Activated naive CD4-positive, alpha-beta T cell treated with anti-CD3 and anti-CD28 coated beads, Interleukin-2, amount 50 U/mL, for 24 hours (primary cell): Measurements from ENCODE around the gene IP6K1.
"Not testable (repeated sequence)": the region's sequence is repeated elsewhere in the genome, so short reads cannot be mapped to it uniquely, and the experiment has no call there.

ENCODE experiments used
- H3K27ac Mint-ChIP-seq: one replicate; pipeline ENCODE4 v1.8.0; 2021; ENCODE audit warnings: mild to moderate bottlenecking, mixed read lengths
- H3K27me3 Mint-ChIP-seq: one replicate; pipeline ENCODE4 v1.8.0; 2021; ENCODE audit warnings: mixed read lengths
- H3K36me3 Mint-ChIP-seq: one replicate; pipeline ENCODE4 v1.8.0; 2021; ENCODE audit warnings: mixed read lengths
- H3K4me1 Mint-ChIP-seq: one replicate; pipeline ENCODE4 v1.8.0; 2021; ENCODE audit warnings: mixed read lengths
- H3K4me3 Mint-ChIP-seq: one replicate; pipeline ENCODE4 v1.8.0; 2021; ENCODE audit warnings: mild to moderate bottlenecking, mixed read lengths
- H3K9me3 Mint-ChIP-seq: one replicate; pipeline ENCODE4 v1.8.0; 2021; ENCODE audit warnings: mixed read lengths

Gene IP6K1

DNA sequence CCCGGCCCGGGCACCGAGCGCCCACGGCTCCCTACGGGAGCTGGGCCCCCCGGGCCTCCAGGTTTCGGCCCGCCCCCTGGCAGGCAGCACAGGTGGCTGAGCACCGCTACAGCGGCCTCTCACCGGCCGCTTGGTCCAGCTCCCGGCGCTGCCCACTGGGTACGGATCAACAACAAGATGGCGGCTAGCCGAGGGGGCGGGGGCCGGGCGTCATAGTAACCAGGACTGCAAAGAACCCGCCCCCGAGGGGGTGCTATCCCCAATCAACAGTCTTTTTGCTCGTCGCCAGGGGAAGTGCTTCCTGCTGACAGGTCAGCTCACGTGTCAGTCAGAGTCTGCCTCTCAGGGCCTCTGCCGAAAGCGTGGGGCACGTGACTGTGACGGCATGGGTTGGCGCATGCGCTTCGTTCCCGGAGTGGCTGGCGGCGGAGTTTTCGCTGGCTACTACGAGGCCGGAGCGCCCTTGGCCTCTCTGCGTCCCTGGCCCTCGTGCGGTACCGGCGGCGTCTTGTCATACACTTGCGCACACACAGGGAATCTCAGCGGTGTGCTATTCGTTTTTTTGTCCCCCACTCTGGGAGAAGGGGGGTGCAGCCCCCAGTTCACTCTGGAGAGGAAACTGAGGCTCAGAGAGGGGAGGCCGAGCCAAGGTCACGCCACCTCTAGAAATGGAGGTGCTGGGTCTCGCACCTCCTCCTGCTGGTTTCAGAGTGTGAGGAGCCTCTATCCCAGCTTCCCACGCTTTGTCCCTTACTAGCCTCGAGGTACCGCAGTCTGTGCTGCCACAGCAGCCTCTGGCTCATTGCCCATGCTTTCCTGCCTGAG lies at the start of gene IP6K1:
Gene IP6K1, minus strand, starts transcription at position 186 of the 825 bp plus-strand sequence. CDS start 38,502 bp downstream, outside the sequence.
- H3K9me3 Mint-ChIP-seq = no peaks in the 10 kb centered on the region

DNA sequence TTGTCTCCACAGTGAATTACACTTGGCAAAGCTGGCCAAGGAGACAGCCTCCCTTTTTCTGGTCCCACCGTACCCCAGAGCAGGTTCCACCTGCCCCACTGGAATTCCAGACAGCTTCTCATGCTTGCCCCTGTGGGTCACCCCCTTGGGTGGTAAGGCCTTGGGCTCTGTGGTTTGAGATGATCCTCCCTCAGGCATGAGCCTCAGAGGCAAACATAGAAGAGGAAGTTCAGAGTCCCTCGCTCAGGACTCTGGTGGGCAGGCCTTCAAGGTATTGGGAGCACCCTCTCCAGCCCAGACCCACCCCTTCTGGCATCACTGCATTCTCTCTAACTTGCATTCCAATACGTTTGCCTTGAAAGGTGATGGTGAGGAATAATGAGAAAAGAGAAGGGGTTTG lies 45.0 kb upstream of the IP6K1 start:
- no peaks in the 10 kb centered on the region for H3K9me3 Mint-ChIP-seq
- no peak overlapping the region for H3K27ac Mint-ChIP-seq
- H3K4me3 Mint-ChIP-seq = no peak overlapping the region
- H3K27me3 Mint-ChIP-seq = no peaks in the 10 kb centered on the region
- peaks cover 2% of the 10 kb centered on the region for H3K36me3 Mint-ChIP-seq
- H3K4me1 Mint-ChIP-seq = no peaks in the 10 kb centered on the region

More for the DNA sequence above, at the start of gene IP6K1:
- H3K4me1 Mint-ChIP-seq = peaks cover 35% of the 10 kb centered on the region
- peaks cover 5% of the 10 kb centered on the region for H3K36me3 Mint-ChIP-seq
- H3K27ac Mint-ChIP-seq = peak within 1 kb of the TSS; percentile 98
- H3K27me3 Mint-ChIP-seq = no peaks in the 10 kb centered on the region
- H3K4me3 Mint-ChIP-seq = peak within 1 kb of the TSS; percentile 96

DNA sequence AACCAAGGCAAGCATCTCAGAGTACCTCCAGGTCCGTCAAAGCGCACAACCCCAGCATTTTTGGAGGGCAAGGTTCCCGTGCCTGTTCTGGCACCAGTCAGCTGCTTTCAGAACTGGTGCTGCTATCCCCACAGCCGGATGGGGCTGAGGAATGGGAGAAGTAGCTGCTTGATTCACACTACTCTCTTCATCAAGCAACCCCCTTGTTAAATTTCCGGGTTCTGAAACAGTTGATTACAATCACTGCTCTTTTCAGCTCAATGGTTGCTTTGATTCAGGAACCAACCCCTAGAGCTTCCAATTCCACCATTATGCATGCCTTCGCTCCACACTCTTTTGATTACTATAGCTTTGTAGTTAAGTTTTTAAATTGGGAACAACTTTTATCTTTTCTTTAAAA lies 39.7 kb upstream of the IP6K1 start:
- no peaks in the 10 kb centered on the region for H3K4me1 Mint-ChIP-seq
- H3K27me3 Mint-ChIP-seq = no peaks in the 10 kb centered on the region
- no peaks in the 10 kb centered on the region for H3K36me3 Mint-ChIP-seq
- H3K27ac Mint-ChIP-seq = no peak overlapping the region
- no peak overlapping the region for H3K4me3 Mint-ChIP-seq
- H3K9me3 Mint-ChIP-seq = no peaks in the 10 kb centered on the region

DNA sequence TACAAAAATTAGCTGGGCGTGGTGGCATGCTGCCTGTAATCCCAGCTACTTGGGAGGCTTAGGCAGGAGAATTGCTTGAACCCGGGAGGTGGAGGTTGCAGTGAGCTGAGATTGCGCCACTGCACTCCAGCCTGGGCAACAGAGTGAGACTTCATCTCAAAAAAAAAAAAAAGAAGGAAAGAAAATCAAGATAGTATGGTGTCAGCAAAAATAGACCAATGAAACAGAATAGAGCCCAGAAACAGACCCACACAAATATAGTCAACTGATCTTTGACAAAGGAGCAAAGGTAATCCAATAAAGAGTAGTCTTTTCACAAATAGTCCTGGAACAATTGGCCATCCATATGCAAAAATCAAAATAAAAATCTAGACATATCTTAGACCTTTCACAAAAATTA lies 36.8 kb upstream of the IP6K1 start:
- H3K9me3 Mint-ChIP-seq, H3K4me3 Mint-ChIP-seq, H3K27ac Mint-ChIP-seq, H3K4me1 Mint-ChIP-seq, H3K36me3 Mint-ChIP-seq, H3K27me3 Mint-ChIP-seq: not testable (repeated sequence)

DNA sequence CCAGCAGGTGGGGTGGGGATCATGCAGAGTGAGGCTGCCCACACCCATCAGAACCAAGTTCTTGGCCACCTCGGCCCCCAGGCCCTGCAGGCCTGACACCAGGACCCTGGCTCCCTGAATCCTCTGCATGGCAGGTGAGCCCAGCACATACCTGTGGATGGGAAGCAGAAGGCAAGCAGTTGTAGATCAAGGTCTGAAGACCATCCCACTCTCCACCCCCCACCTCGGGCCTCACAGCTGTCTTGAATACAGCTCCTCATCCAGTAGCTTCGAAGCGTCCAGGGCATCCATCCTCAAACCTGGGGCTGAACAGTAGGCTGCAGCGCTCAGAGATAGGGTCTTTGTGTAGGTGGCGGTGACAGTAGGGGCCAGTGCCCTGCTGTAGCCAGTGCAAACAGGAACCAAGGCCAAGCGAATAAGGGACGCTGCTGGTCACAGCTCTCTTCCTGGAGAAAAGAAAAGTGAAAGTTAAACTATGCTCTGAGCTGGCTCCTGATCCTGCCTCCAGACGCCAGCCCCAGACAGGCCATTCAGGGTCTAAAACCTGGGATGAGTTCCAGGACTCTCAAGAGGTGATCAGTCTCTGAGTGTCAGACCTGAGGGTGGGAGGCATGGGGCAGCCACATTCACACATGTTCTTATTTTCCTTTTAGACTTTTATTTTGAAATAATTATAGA lies 27.3 kb upstream of the IP6K1 start, which contains the start of gene UBA7:
Gene UBA7, minus strand, starts transcription at position 457 of the 678 bp plus-strand sequence. Its CDS starts 166 bp downstream, at position 291.
- Mint-ChIP-seq H3K4me1 (peaks cover 40% of the 10 kb centered on the region), H3K27me3 (no peaks in the 10 kb centered on the region), H3K27ac (peak within 1 kb of the TSS; percentile 94), H3K4me3 (peak within 1 kb of the TSS; percentile 93), H3K9me3 (no peaks in the 10 kb centered on the region), H3K36me3 (no peaks in the 10 kb centered on the region)

DNA sequence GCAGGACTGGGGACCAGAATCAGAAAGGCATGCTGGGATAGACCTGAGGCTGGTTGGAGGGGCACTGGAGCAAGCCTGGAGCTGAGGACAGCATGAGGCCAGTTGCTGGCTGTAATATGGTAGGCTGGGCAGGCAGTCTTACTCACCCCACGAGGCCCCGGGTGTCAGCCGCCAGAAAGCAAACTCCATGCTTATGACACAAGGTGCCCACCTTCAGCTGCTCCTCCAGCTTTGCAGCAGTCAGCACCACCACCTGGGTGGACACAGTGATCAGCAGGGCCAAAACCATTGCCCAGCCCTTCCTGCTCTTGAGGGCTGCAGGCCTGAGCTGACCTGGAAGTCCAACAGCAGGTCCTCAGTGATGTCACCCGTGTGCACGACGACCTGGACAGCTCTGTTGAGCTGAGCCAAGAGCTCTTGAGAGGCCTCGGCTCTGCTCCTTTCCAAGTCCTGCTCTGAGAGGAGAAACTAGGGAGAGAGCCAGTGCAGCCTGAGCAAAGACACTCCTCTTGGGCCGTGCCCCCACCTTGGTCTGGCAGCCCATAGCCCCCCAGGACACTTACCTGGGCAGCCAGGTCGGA lies 26.7 kb upstream of the IP6K1 start:
- peak overlapping the region; percentile 94 for H3K27ac Mint-ChIP-seq
- no peaks in the 10 kb centered on the region for H3K36me3 Mint-ChIP-seq
- no peaks in the 10 kb centered on the region for H3K9me3 Mint-ChIP-seq
- peak overlapping the region; percentile 93 for H3K4me3 Mint-ChIP-seq
- no peaks in the 10 kb centered on the region for H3K27me3 Mint-ChIP-seq
- peaks cover 46% of the 10 kb centered on the region for H3K4me1 Mint-ChIP-seq

DNA sequence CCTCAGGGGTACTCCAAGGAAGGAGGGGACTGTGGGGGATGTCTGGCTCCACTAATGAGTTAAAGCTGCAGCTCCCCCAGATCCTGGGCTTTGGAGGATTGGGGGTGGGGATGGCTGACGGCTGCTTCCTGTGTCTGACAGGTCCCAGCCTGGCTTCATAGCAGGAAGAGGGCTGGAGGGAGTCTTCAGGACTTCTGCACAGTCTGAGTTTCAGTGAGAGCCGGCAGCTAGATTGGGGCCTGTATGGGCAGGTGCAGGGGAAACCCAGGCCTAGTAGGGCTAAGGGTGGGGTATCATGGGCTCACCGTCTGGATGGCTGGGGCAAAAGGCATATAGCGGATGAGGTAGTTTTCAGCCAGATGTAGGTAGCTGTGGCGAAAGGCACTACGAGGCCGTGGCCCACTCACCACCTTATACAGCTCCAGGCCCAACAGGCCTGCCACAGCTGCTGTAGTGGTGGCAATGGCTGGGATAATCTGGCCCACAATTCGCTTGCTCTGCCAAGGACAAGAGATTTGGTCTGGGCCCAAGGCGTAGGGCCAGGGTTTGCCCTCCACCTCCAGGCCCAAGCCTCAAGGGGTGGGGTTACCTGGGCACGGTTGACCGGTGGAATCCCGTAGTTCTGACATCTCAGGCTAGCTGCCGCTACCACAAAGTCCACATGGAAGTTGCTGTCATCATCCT lies 21.2 kb upstream of the IP6K1 start:
- Mint-ChIP-seq H3K36me3 (no peaks in the 10 kb centered on the region), H3K27me3 (no peaks in the 10 kb centered on the region), H3K27ac (peak overlapping the region; percentile 80), H3K4me3 (no peak overlapping the region), H3K4me1 (peaks cover 58% of the 10 kb centered on the region), H3K9me3 (no peaks in the 10 kb centered on the region)

DNA sequence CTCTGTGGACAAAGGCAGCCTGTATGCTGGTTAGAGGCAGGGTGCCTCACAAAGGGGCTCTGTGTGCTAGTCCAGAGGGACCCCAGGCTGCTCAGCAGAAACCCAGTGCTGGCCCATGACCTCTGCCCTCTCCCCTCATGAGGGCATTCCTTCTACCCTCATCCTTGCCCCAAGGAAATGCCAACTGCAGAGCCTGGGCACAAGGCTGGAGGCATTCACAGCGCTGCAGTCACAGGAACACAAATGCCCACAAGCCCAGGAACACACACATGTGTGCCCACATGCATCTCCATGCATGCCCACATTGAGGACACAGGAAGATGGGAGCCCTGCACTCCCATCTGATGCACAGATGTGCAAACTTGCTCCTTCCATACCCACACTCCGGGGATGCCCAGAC lies 20.5 kb upstream of the IP6K1 start:
- Mint-ChIP-seq H3K27ac (no peak overlapping the region), H3K36me3 (no peaks in the 10 kb centered on the region), H3K9me3 (no peaks in the 10 kb centered on the region), H3K27me3 (peaks cover 2% of the 10 kb centered on the region), H3K4me3 (no peak overlapping the region), H3K4me1 (peaks cover 54% of the 10 kb centered on the region)

DNA sequence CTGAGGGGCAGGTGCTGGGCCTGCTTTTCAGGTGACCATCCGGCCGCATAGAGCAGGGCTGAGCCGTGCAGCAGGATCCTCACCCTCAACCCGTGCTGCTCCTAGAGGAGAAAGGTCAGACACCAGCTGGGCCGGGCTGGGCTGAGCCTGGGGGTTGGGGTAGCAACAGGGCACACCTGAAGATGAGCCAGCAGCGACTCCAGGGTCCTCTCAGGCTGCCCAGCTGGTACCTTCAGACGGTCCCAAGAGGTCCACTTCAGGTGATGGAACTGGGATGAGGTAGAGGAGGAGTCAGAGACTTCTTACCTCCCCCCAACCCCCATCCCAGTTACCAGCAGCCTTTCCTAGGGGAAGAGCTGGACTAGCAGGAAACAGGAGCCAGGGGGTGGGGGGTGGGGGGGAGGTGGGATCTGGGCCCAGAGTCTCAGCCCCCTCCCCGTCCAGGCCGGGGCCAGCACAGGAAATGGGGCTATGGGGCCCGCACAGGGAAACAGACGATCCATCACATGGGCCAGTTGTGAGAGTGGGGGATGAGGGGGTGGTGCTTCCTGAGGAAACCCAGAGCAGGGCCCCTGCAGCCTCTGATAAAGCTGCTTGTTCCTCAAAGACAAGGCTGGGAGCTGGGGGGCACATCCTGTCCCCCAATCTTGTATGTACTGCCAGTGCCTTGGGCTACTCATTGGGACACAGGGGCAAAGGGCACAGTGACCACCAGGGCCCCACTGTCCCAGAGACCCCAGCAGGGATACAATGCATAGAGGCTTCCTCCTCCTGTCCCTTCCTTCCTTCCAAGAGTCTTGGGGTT lies 19.8 kb upstream of the IP6K1 start:
- Mint-ChIP-seq H3K4me3 (no peak overlapping the region), H3K9me3 (no peaks in the 10 kb centered on the region), H3K36me3 (no peaks in the 10 kb centered on the region), H3K27me3 (peaks cover 2% of the 10 kb centered on the region), H3K27ac (peak overlapping the region; percentile 6), H3K4me1 (peaks cover 47% of the 10 kb centered on the region)

DNA sequence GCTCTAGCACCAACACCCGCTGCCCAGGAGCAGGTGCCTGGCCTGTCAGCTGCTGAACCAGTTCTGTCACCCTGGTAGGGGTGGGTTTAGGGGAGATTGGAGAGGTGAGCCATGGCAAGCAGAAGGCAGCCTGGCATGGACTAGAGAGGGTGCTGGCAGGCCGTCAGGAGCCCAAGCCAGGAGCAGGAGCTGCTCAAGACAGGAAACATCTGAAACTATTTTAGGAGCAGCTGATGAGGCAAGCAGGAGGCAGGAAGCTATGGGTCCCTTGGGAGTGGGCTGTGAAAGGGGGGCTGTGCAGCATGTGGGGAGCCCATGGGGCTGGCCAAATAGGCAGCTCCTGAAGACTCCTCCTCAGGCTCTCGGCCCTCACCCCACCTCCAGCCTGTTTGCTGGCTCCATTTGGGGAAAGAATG lies 19.0 kb upstream of the IP6K1 start:
- Mint-ChIP-seq H3K4me1 (peaks cover 47% of the 10 kb centered on the region), H3K9me3 (no peaks in the 10 kb centered on the region), H3K27ac (peak overlapping the region; percentile 6), H3K4me3 (no peak overlapping the region), H3K36me3 (no peaks in the 10 kb centered on the region), H3K27me3 (peaks cover 2% of the 10 kb centered on the region)

DNA sequence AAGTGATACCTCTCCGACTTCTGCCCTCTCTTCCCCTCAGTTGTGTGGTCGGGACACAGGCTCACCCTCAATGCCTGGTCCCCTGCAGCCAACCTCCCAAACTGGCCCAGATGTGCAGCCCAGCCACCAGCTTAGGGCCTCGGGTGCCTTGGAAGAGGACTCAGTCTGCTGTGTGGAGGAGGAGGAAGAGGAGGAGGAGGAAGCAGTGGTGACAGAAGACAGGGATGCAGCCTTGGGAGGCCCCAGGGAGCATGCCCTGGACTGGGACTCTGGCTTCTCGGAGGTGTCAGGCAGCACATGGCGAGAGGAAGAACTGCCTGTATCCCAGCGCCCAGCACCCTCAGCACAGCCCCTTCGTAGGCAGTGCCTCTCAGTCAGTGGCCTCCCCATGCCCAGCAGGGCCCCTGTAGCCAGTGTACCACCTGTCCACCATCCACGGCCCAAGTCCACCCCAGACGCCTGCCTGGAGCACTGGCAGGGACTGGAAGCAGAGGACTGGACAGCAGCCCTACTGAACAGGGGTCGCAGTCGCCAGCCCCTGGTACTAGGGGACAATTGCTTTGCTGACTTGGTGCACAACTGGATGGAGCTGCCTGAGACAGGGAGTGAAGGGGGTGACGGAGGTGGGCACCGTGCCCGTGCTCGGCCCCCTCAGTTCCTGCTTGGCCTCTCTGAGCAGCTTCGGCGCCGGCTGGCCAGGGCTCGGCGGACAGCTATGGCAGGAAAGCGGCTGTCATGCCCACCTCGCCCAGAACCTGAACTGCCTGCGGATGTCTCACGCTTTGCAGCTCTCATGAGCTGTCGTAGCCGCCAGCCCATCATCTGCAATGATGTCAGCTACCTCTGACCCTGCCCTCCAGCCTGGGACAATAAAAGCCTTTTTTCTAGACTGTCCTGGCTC lies 18.0 kb upstream of the IP6K1 start:
- no peaks in the 10 kb centered on the region for H3K9me3 Mint-ChIP-seq
- no peak overlapping the region for H3K27ac Mint-ChIP-seq
- no peaks in the 10 kb centered on the region for H3K36me3 Mint-ChIP-seq
- H3K4me3 Mint-ChIP-seq = peak overlapping the region; percentile 82
- peaks cover 2% of the 10 kb centered on the region for H3K27me3 Mint-ChIP-seq
- H3K4me1 Mint-ChIP-seq = peaks cover 44% of the 10 kb centered on the region

DNA sequence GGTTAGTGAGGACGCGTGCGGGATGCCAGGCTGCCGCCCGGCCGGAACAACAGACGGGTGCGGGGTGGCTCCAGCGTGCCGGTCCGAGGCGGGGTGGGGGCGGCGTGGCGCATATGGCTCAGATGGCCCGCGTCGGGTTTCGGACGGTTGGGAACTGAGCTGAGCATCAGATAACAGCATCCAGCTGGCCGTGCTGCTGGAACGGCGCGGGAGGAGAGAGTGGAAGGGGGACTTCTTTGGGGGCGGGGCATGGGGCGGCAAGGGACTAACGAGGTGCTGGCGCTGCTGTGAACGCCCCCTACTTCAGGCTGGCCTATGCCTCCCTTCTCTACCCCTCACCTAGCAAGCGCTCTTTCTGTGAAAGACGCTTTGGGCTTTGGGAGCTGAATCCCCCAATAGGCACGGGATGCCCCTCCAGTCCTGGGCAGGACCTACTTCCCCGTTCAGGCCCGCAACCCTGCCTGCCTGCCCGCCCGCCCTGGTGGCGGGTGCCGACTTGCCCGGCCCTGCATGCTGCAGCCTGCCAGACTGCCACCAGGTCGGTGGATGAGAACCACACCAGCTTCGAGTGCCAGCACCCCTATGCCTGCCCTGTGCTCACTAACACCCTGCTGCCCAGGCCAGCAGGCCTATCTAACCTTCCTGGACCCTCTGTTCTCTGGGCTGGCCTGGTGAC lies 17.3 kb upstream of the IP6K1 start:
- Mint-ChIP-seq H3K36me3 (no peaks in the 10 kb centered on the region), H3K9me3 (no peaks in the 10 kb centered on the region), H3K27me3 (peaks cover 2% of the 10 kb centered on the region), H3K27ac (no peak overlapping the region), H3K4me1 (peaks cover 41% of the 10 kb centered on the region), H3K4me3 (peak overlapping the region; percentile 82)

DNA sequence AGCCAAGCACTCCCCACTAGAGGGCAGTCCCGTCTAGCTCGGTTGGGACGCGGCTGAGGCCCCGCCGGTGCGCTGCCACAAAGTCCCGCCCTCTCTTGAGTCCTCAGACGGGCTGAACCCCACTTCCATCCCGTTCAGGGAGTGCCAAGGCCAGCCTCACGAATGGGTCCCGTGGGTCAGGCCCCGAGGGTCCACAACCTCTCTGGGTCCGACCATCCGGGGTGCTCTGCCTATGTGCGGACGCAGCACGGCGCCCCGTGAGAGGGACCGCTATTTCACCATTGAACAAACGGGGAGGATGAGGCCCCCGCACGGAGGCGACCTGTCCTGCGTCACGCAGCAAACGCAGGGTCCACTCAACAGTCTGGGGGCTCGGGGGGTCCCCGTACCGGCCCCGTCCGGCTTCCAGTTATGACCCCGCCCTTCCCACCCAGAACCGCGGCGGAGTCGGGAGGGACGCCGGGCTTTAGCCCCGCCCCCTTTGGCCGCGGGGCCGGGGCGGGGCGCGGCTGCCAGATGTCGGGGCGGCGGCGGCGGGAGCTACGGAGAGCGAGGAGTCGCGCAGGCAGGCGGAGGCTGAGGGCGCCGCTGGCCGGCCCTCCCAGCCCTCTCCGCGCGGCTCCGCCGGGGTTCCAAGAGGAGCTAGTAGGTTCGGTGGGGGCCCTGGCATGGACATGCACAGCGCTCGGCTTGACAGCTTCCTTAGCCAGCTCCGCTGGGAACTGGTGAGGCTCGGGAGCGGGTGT lies 16.6 kb upstream of the IP6K1 start, which contains the start of gene INKA1:
Gene INKA1, plus strand, starts transcription at position 543 of the 746 bp plus-strand sequence. Its CDS starts 132 bp downstream, at position 675.
- Mint-ChIP-seq H3K4me1 (peaks cover 34% of the 10 kb centered on the region), H3K36me3 (no peaks in the 10 kb centered on the region), H3K9me3 (no peaks in the 10 kb centered on the region), H3K27ac (peak within 1 kb of the TSS; percentile 79), H3K4me3 (peak within 1 kb of the TSS; percentile 82), H3K27me3 (peaks cover 2% of the 10 kb centered on the region)
